Ishikawa (cell line): ENCODE data around the gene ALX3.

ENCODE experiments used
- CEBPB ChIP-seq: IDR thresholded peaks from 2 replicates; pipeline ENCODE4 v1.6.1; 2012
- CREB1 ChIP-seq: IDR thresholded peaks from 2 replicates; pipeline ENCODE4 v1.6.1; 2012; ENCODE audit warnings: low read depth
- EGR1 ChIP-seq: IDR thresholded peaks from 2 replicates; pipeline ENCODE4 v1.6.1; 2012
- EP300 ChIP-seq: IDR thresholded peaks from 2 replicates; pipeline ENCODE4 v1.6.1; 2012; ENCODE audit warnings: borderline replicate concordance
- FOXM1 ChIP-seq: IDR thresholded peaks from 2 replicates; pipeline ENCODE4 v1.6.1; 2012; ENCODE audit warnings: low read depth, borderline replicate concordance
- MAX ChIP-seq: IDR thresholded peaks from 2 replicates; pipeline ENCODE4 v1.6.1; 2012
- NFIC ChIP-seq: IDR thresholded peaks from 2 replicates; pipeline ENCODE4 v1.6.1; 2012
- RAD21 ChIP-seq: IDR thresholded peaks from 2 replicates; pipeline ENCODE4 v1.6.1; 2012; ENCODE audit warnings: low read depth
- REST ChIP-seq: IDR thresholded peaks from 2 replicates; pipeline ENCODE4 v1.6.1; 2012; ENCODE audit warnings: low read depth, mild to moderate bottlenecking
- TAF1 ChIP-seq: IDR thresholded peaks from 2 replicates; pipeline ENCODE4 v1.6.1; 2012; ENCODE audit warnings: low read depth, mild to moderate bottlenecking
- TCF12 ChIP-seq: IDR thresholded peaks from 2 replicates; pipeline ENCODE4 v1.6.1; 2012; ENCODE audit warnings: low read depth
- TEAD4 ChIP-seq: IDR thresholded peaks from 2 replicates; pipeline ENCODE4 v1.6.1; 2012
- USF1 ChIP-seq: IDR thresholded peaks from 2 replicates; pipeline ENCODE4 v1.6.1; 2012
- YY1 ChIP-seq: IDR thresholded peaks from 2 replicates; pipeline ENCODE4 v1.6.1; 2012; ENCODE audit warnings: low read depth
- ZBTB7A ChIP-seq: IDR thresholded peaks from 2 replicates; pipeline ENCODE4 v1.6.1; 2012; ENCODE audit warnings: low read depth

ALX3 gene

DNA sequence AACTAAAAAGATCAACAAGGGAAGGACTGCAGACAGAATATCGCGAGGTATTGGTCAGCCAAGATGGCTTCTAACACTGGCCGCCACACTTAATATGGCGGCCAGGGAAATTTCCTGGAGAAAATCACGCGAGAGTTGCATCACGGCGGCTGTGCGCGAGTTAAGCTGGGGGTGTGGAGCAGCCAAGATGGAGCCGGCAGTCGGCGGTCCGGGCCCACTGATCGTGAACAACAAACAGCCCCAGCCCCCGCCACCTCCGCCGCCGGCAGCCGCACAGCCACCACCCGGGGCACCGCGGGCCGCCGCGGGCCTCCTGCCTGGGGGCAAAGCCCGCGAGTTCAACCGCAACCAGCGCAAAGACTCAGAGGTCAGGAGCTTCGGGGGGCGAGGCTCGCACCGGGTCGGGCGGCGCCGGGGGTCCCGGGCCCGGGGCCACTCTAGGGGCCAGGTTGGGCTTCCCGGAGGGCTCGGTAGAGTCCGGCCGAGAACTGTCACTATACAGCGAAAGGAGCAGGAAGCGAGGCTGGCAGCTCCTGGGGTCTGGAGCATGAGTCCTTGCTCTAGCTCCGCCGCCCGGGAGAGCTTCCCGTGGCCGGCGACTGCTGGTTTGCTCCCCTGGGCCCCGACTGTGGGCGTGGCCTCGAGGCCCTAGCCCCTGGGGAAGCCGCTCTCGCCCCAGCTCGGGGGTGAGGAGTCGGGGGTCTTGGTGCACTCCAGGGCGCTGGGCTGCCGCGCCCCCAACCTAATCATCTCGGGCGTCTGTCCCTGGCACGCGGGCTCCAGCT is 35.8 kb downstream of the ALX3 start, which contains the start of gene STRIP1:
Gene STRIP1, plus strand, starts transcription at position 174 of the 785 bp plus-strand sequence. Its CDS starts 14 bp downstream, at position 188.
- TF ChIP-seq EP300 (no peak), CEBPB (peak; percentile 68), REST (no peak), YY1 (peak; percentile 100), EGR1 (peak; percentile 97), NFIC (no peak), RAD21 (no peak), USF1 (no peak), CREB1 (no peak), TCF12 (peak; percentile 18; the same call in 1 of the 2 replicates), MAX (no peak), TEAD4 (no peak), FOXM1 (no peak), ZBTB7A (peak; percentile 94), TAF1 (peak; percentile 91)

- TF ChIP-seq TEAD4 (no peak), CREB1 (no peak), EGR1 (no peak), MAX (no peak), CEBPB (no peak), REST (no peak), EP300 (no peak), YY1 (no peak), TCF12 (no peak), NFIC (no peak), ZBTB7A (no peak), TAF1 (no peak), USF1 (no peak), FOXM1 (no peak), RAD21 (no peak)
These were observed 36.4 kb downstream of the ALX3 start for GRCh38 chr1:110034040-110034450.

GRCh38 chr1:110033421-110033820 is 37.1 kb downstream of the ALX3 start:
- TF ChIP-seq EP300 = no peak

DNA sequence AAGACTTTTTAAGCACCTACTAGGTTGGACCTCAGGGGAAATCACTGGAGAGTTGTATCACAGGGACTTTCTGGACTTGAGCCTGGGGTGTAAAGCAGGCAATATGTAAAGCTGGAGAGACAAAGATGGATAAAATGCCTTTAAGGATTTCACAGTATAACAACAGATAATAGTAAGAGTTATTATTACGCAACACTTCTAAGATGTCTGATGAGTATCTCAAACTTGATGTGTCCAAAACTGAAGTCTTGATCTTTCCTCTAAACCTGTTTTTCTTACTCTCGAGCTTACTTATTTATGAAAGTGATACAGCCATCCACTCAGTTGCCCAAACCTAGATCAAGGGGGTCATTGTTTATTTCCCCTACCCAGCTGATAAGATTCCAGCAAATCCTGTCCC is 38.1 kb downstream of the ALX3 start:
- TF ChIP-seq EP300 = no peak
- peak; percentile 38; the same call in 1 of the 2 replicates for TF ChIP-seq CEBPB

DNA sequence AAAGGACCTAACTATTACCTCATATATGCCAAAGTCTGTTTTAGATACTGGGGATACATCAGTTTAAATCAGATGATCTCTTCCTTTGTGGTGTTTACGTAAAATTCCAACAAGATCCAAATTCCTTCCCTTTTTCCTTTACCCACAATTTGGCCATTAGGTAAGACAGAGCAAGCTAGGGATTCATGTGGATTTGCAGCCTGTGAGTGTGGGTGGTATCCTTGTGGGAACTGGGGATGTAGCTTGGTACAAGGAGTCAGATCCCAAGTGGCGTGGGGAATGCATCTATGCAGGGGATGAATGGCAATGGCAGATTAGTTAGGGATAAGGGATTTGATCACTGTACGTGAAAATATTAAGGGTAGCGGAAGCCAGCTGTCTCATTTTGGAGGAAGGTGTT is 45.9 kb downstream of the ALX3 start:
- TF ChIP-seq EP300 = no peak
- no peak for TF ChIP-seq ZBTB7A
- no peak for TF ChIP-seq CREB1
- no peak for TF ChIP-seq TAF1
- TF ChIP-seq NFIC = no peak
- TF ChIP-seq TEAD4 = no peak
- TF ChIP-seq TCF12 = no peak
- no peak for TF ChIP-seq CEBPB
- no peak for TF ChIP-seq USF1
- no peak for TF ChIP-seq YY1
- no peak for TF ChIP-seq FOXM1
- no peak for TF ChIP-seq RAD21
- TF ChIP-seq REST = no peak
